Karpas-422 (cell line): ENCODE data around the gene FAM20A. TPM values are rescaled to one million over a fixed set of nuclear protein-coding genes. Genes with fewer than 3 reads are reported as not detected.

Experiments
- DNase-seq: peaks from one replicate; pipeline ENCODE4 v3.0.0-alpha.2; 2015
- H2AFZ ChIP-seq: fragments of 200-600 bp; sonication (generic); 2 replicates; pipeline ENCODE4 v1.6.1; 2014; ENCODE audit warnings: antibody characterized with exemption, low read length, mixed read lengths
- H3K27ac ChIP-seq: fragments of 200-600 bp; sonication (generic); 2 replicates; pipeline ENCODE4 v1.5.1; 2014; ENCODE audit warnings: mild to moderate bottlenecking, low read length, moderate library complexity
- H3K27me3 ChIP-seq: fragments of 200-600 bp; sonication (generic); 2 replicates; pipeline ENCODE4 v1.6.1; 2014; ENCODE audit warnings: low read length, mixed read lengths
- H3K36me3 ChIP-seq: fragments of 200-600 bp; sonication (generic); 2 replicates; pipeline ENCODE4 v1.6.1; 2014; ENCODE audit warnings: low read length, mixed read lengths; ENCODE audit not compliant: insufficient read depth
- H3K4me1 ChIP-seq: fragments of 200-600 bp; sonication (generic); 2 replicates; pipeline ENCODE4 v1.6.1; 2014; ENCODE audit warnings: mild to moderate bottlenecking, low read length, mixed read lengths
- H3K4me2 ChIP-seq: fragments of 200-600 bp; sonication (generic); 2 replicates; pipeline ENCODE4 v1.6.1; 2014; ENCODE audit warnings: low read length, low read depth, mild to moderate bottlenecking; ENCODE audit not compliant: poor library complexity, severe bottlenecking
- H3K4me3 ChIP-seq: fragments of 200-600 bp; sonication (generic); 2 replicates; pipeline ENCODE4 v1.5.1; 2014; ENCODE audit warnings: mild to moderate bottlenecking, antibody characterized with exemption, low read length, mixed read lengths
- H3K79me2 ChIP-seq: fragments of 200-600 bp; sonication (generic); 2 replicates; pipeline ENCODE4 v1.6.1; 2014; ENCODE audit warnings: mild to moderate bottlenecking, low read length, mixed read lengths
- H3K9ac ChIP-seq: fragments of 200-600 bp; sonication (generic); 2 replicates; pipeline ENCODE4 v1.6.0; 2014; ENCODE audit warnings: low read length
- H3K9me2 ChIP-seq: fragments of 200-600 bp; sonication (generic), shearing (Covaris generic); replicated peaks from 2 replicates; pipeline ENCODE4 v1.6.0; 2014; ENCODE audit warnings: mild to moderate bottlenecking, low read length, moderate library complexity; ENCODE audit not compliant: insufficient read depth
- H3K9me3 ChIP-seq: fragments of 300-700, 200-600 bp; sonication (generic); 2 replicates; pipeline ENCODE4 v1.6.1; 2014; ENCODE audit warnings: low read length, mixed read lengths
- H4K20me1 ChIP-seq: fragments of 200-600 bp; sonication (generic); 2 replicates; pipeline ENCODE4 v1.6.1; 2014; ENCODE audit warnings: mild to moderate bottlenecking, antibody characterized with exemption, low read length, low read depth; ENCODE audit not compliant: insufficient read depth
- total RNA-seq: library from RNA; depleted of rRNA; stranded (reverse); fragments of >200 nt; shearing (Covaris generic); gene quantifications from 2 replicates; pipeline ENCODE4 v1.2.3, GENCODE V29; 2014; ENCODE audit warnings: low replicate concordance

The FAM20A gene
- total RNA-seq, 1 experiment from 2014 or later, result not detected

- Histone ChIP-seq H3K9me2 (no peaks in the 10 kb centered on the region), H3K27ac (no peak overlapping the region), H3K4me1 (peaks cover 10% of the 10 kb centered on the region), H2AFZ (no peak overlapping the region), H4K20me1 (no peaks in the 10 kb centered on the region), H3K4me2 (no peak overlapping the region), H3K79me2 (no peaks in the 10 kb centered on the region), H3K36me3 (no peaks in the 10 kb centered on the region), H3K4me3 (no peak overlapping the region), H3K27me3 (no peaks in the 10 kb centered on the region), H3K9ac (no peak overlapping the region), H3K9me3 (no peaks in the 10 kb centered on the region)
- DNase-seq, result no peak
These were observed 36.6 kb downstream of the FAM20A start for GRCh38 chr17:68564415-68565111.

- Histone ChIP-seq H2AFZ (no peak overlapping the region), H3K9ac (no peak overlapping the region), H3K4me2 (no peak overlapping the region)
These were observed 38.4 kb downstream of the FAM20A start for GRCh38 chr17:68562736-68563135.

GRCh38 chr17:68560966-68561720, 40.0 kb downstream of the FAM20A start:
- Histone ChIP-seq H3K4me1 (peaks cover 10% of the 10 kb centered on the region), H3K4me2 (no peak overlapping the region), H3K36me3 (no peaks in the 10 kb centered on the region), H4K20me1 (no peaks in the 10 kb centered on the region), H3K4me3 (no peak overlapping the region), H3K79me2 (no peaks in the 10 kb centered on the region), H3K27me3 (no peaks in the 10 kb centered on the region), H3K9me2 (no peaks in the 10 kb centered on the region), H2AFZ (no peak overlapping the region), H3K27ac (no peak overlapping the region), H3K9me3 (no peaks in the 10 kb centered on the region), H3K9ac (no peak overlapping the region)
- no peak for DNase-seq

More at GRCh38 chr17:68562736-68563135, 38.4 kb downstream of the FAM20A start:
- H3K27me3 ChIP-seq, result no peaks in the 10 kb centered on the region
- H3K79me2 ChIP-seq, result no peaks in the 10 kb centered on the region
- H3K36me3 ChIP-seq, result no peaks in the 10 kb centered on the region
- H4K20me1 ChIP-seq, result no peaks in the 10 kb centered on the region
- peaks cover 10% of the 10 kb centered on the region for H3K4me1 ChIP-seq
- H3K27ac ChIP-seq, result no peak overlapping the region
- no peaks in the 10 kb centered on the region for H3K9me3 ChIP-seq
- no peaks in the 10 kb centered on the region for H3K9me2 ChIP-seq
- H3K4me3 ChIP-seq, result no peak overlapping the region
- no peak for DNase-seq

GRCh38 chr17:68559316-68559715, 41.9 kb downstream of the FAM20A start:
- Histone ChIP-seq H2AFZ (no peak overlapping the region), H3K36me3 (no peaks in the 10 kb centered on the region), H3K79me2 (no peaks in the 10 kb centered on the region), H3K4me1 (peaks cover 10% of the 10 kb centered on the region), H3K27ac (no peak overlapping the region), H3K9me3 (no peaks in the 10 kb centered on the region), H3K27me3 (no peaks in the 10 kb centered on the region), H3K9ac (no peak overlapping the region), H3K4me2 (no peak overlapping the region), H3K4me3 (no peak overlapping the region), H3K9me2 (no peaks in the 10 kb centered on the region), H4K20me1 (no peaks in the 10 kb centered on the region)
- DNase-seq, result no peak

- Histone ChIP-seq H3K9me3 (no peaks in the 10 kb centered on the region), H3K4me1 (no peaks in the 10 kb centered on the region; the same call in 1 of the 2 replicates), H3K27me3 (no peaks in the 10 kb centered on the region), H3K4me3 (no peak overlapping the region), H4K20me1 (no peaks in the 10 kb centered on the region), H3K9ac (no peak overlapping the region), H3K79me2 (no peaks in the 10 kb centered on the region), H3K27ac (no peak overlapping the region), H2AFZ (no peak overlapping the region), H3K36me3 (no peaks in the 10 kb centered on the region), H3K9me2 (no peaks in the 10 kb centered on the region), H3K4me2 (no peak overlapping the region)
- no peak for DNase-seq
These were observed 44.6 kb downstream of the FAM20A start for GRCh38 chr17:68556551-68556950.

- Histone ChIP-seq H3K36me3 (no peaks in the 10 kb centered on the region), H3K4me1 (no peaks in the 10 kb centered on the region), H3K4me3 (no peak overlapping the region), H3K27ac (no peak overlapping the region), H3K79me2 (no peaks in the 10 kb centered on the region), H3K9me2 (no peaks in the 10 kb centered on the region), H2AFZ (no peak overlapping the region), H3K9ac (no peak overlapping the region), H4K20me1 (no peaks in the 10 kb centered on the region), H3K9me3 (no peaks in the 10 kb centered on the region), H3K27me3 (no peaks in the 10 kb centered on the region), H3K4me2 (no peak overlapping the region)
- no peak for DNase-seq
These were observed 56.9 kb downstream of the FAM20A start for GRCh38 chr17:68544111-68544915.

GRCh38 chr17:68542698-68543463, 58.3 kb downstream of the FAM20A start:
- DNase-seq, result no peak
- H3K9ac ChIP-seq, result no peak overlapping the region
- no peak overlapping the region for H2AFZ ChIP-seq
- H3K9me3 ChIP-seq, result no peaks in the 10 kb centered on the region
- H3K27ac ChIP-seq, result no peak overlapping the region
- H4K20me1 ChIP-seq, result no peaks in the 10 kb centered on the region
- no peaks in the 10 kb centered on the region for H3K79me2 ChIP-seq
- H3K4me2 ChIP-seq, result no peak overlapping the region
- H3K4me3 ChIP-seq, result no peak overlapping the region
- H3K36me3 ChIP-seq, result no peaks in the 10 kb centered on the region
- H3K4me1 ChIP-seq, result no peaks in the 10 kb centered on the region
- no peaks in the 10 kb centered on the region for H3K9me2 ChIP-seq
- H3K27me3 ChIP-seq, result no peaks in the 10 kb centered on the region
